ENCODE results near the gene HSFX3.
"Not testable (repeated sequence)": the region's sequence is repeated elsewhere in the genome, so short reads cannot be mapped to it uniquely, and the experiment has no call there.

Gene HSFX3

DNA sequence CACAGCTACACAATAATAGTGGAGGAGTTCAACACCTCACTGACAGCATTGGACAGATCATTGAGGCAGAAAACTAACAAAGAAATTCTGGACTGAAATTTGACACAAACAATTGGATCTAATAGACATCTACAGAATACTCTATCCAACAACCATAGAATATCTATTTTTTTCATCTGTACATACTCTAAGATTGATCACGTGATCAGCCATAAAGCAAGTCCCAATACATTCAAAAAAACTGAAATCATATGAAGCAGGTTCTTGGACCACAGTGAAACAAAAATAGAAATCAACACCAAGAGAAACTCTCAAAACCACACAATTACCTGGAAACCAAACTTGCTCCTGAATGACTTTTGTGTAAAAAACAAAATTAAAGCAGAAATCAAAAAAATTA lies 32.4 kb downstream of the HSFX3 start:
- in situ Hi-C loops (cut with MboI; ENCODE audit: low sequenced_read_pairs) = no loop called here

DNA sequence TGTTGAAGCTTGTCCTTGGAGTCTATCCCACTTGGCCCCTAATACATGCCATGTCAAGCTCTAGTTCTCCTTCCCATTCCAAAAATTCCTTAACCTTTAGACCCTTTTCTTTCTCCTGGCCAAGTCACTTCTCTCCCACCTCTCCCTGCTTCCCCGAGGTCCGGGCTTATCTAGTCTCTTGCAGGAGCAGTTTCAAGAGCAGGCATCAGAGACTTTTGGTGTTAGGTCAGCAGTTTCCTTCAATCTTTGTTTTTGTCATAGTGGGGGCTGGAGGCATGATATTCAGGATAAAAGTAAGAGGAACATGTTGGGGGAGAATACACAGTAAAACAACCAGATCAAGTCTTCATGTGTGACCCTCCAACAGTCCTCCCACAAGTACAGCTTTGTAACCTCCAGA lies 33.1 kb downstream of the HSFX3 start:
- in situ Hi-C loops (cut with MboI; ENCODE audit: low sequenced_read_pairs) = no loop called here

- in situ Hi-C loops (cut with MboI; ENCODE audit: low sequenced_read_pairs) = no loop called here
These were observed 33.6 kb downstream of the HSFX3 start for GRCh38 chrX:149515954-149516602.

DNA sequence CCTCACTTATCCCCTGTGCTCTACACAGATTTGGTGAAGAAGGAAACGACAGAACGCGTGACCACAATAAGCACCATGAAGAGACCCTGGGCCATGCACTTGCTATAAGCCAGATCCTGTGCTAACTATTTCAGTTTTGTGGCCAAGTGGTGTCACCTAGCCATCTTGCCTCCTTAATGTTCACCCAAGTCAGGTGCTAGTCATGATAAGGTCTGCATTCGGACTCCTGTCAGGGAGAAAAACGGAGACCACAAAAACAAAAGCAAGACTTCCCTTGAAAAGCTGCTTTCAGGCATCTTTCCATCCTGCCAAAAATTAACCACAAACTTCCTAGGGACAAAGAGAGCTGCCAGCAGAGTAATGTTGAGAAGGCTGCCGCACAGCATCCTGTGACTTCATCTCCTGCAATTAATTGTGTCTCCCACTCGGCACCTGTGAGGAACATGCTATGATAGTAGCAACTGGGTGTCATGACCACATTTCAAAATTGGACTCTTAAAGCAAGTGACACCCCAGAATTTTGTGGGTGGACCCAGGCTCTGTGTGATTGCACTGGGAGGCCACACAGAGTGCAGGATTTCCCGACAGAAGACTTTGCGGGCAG lies 35.8 kb downstream of the HSFX3 start:
- in situ Hi-C loops (cut with MboI; ENCODE audit: low sequenced_read_pairs) = no loop called here

GRCh38 chrX:149512225-149512885 lies 37.4 kb downstream of the HSFX3 start:
- in situ Hi-C loops (cut with MboI; ENCODE audit: low sequenced_read_pairs) = no loop called here

DNA sequence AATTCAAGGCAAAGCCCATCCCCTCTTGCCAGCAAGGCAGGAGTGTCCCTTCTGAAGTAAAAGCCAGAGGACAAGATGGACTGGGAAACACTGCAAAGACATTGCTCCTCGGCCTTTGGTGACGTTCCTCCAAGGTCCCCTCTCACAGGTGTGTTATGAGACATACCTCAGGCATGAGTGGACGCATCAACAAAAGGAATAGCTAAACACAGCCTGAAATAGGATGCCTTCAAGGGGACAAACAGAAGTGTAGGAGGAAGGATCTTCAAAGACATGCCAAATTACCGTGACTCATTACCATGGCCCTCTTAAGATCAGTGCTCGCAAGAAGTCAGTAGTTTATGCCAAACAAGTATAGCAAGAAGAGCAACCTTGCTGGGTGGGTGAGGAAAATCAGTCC lies 38.6 kb downstream of the HSFX3 start:
- in situ Hi-C loops (cut with MboI; ENCODE audit: low sequenced_read_pairs) = no loop called here

- in situ Hi-C loops (cut with MboI; ENCODE audit: low sequenced_read_pairs) = no loop called here
These were observed 39.3 kb downstream of the HSFX3 start for GRCh38 chrX:149510386-149510785.

DNA sequence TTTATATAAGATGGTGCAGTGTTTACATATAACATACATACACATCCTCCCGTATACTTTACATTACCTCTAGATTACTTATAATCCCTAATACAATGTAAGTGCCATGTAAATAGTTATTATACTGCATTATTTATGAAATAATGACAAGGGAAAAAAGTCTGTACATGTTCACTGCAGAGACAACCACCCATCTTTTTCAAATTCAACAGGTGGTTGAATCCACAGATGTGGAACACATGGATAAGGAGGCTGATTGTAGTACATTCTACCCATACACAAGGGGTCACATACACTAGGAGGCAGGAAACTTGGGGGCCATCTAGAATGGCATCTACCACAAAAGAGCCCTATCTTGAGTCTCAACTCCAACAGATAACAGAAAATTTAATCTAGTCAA lies 41.3 kb downstream of the HSFX3 start:
- in situ Hi-C loops (cut with MboI; ENCODE audit: low sequenced_read_pairs) = no loop called here

GRCh38 chrX:149506349-149506748 lies 43.4 kb downstream of the HSFX3 start:
- in situ Hi-C loops (cut with MboI; ENCODE audit: low sequenced_read_pairs) = no loop called here

GRCh38 chrX:149505671-149506070 lies 44.1 kb downstream of the HSFX3 start:
- in situ Hi-C loops (cut with MboI; ENCODE audit: low sequenced_read_pairs) = no loop called here

GRCh38 chrX:149504915-149505651 lies 44.6 kb downstream of the HSFX3 start, which contains the start of gene IDS:
IDS (minus strand) TSS chrX:149505306; CDS start chrX:149505137, 169 bp downstream.
- in situ Hi-C loops (cut with MboI; ENCODE audit: low sequenced_read_pairs) = no loop called here

- in situ Hi-C loops (cut with MboI; ENCODE audit: low sequenced_read_pairs) = no loop called here
These were observed 45.4 kb downstream of the HSFX3 start for GRCh38 chrX:149504226-149504914.

- in situ Hi-C loops (cut with MboI; ENCODE audit: low sequenced_read_pairs) = not testable (repeated sequence)
These were observed 46.3 kb downstream of the HSFX3 start for GRCh38 chrX:149503446-149503845.

DNA sequence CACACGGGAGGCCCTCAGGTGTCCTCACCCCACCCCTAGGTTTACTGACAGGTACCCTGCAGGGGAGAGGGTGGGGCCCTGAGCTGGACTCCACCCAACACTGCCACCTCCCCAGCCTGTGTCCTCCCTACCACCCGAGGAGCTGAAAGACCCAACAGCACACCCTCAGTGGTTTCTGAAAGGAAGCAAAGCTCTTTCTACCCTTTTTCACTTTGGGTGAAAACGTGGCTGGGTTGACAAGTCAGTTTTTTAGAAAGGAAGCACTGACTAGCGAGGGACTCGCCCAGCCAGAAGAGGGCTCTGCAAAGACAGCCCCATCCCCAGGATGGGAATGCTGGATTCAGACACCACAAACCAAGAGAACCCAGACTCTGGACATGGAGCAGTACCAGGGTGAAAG lies 46.8 kb downstream of the HSFX3 start:
- in situ Hi-C loops (cut with MboI; ENCODE audit: low sequenced_read_pairs) = not testable (repeated sequence)

GRCh38 chrX:149499766-149500165 lies 50.0 kb downstream of the HSFX3 start:
- in situ Hi-C loops (cut with MboI; ENCODE audit: low sequenced_read_pairs) = no loop called here

DNA sequence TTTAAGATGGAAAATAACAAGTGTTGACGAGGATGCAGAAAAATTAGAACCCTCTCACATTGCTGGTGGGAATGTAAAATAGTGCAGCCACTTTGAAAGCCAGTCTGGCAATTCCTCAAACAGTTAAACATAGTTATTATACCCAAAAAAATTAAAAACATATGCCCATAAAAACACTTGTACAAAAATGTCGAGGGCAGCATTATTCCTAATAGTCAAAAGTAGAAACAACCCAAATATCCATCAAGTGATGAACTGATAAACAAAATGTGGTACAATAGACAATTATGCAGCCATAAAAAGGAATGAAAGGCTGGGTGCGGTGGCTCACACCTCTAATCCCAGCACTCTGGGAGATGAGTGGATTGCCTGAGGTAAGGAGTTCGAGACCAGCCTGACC lies 51.0 kb downstream of the HSFX3 start:
- in situ Hi-C loops (cut with MboI; ENCODE audit: low sequenced_read_pairs) = no loop called here
